ENCODE results near the gene PIP5K1C.
"Not testable (repeated sequence)": the region's sequence is repeated elsewhere in the genome, so short reads cannot be mapped to it uniquely, and the experiment has no call there.

Gene PIP5K1C

DNA sequence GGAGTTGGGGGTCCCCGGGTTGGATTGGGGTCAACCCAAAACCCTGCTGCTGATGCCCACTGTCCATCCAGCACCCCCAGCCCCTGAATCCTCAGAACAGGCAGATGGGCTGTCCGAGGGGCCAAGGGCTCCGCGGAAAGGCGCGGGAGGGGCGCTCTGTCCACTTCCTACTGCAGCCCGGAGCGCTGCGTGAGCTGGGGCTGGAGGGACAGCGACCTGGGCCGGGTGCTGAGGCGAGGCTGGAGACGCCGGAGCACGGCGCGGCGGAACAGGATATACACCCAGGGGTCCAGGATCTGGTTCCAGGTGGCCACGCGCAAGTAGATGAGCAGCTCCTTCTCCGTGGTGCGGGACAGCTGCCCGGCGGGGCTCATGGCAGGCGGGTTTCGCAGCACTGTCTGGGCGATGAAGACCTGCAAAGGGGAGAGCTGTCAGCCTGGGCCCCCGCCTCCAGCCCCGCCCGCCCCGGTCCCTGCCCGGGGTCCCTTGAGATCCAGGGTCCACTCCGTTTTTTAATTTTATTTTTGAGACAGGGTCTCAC is 104.7 kb downstream of the PIP5K1C start:
- Histone ChIP-seq H3K4me1 (ENCODE audit: control insufficient read depth, insufficient read depth, low read length) (no peaks in the 10 kb centered on the region), H3K9ac (ENCODE audit: low read length) (no peak overlapping the region), H3K27me3 (ENCODE audit: control insufficient read depth, insufficient read depth, low read length) (no peaks in the 10 kb centered on the region), H3K36me3 (ENCODE audit: control insufficient read depth, insufficient read depth, low read length) (no peaks in the 10 kb centered on the region), H3K4me3 (ENCODE audit: low read length) (no peak overlapping the region), H3K9me3 (ENCODE audit: control insufficient read depth, low read length) (no peaks in the 10 kb centered on the region)

DNA sequence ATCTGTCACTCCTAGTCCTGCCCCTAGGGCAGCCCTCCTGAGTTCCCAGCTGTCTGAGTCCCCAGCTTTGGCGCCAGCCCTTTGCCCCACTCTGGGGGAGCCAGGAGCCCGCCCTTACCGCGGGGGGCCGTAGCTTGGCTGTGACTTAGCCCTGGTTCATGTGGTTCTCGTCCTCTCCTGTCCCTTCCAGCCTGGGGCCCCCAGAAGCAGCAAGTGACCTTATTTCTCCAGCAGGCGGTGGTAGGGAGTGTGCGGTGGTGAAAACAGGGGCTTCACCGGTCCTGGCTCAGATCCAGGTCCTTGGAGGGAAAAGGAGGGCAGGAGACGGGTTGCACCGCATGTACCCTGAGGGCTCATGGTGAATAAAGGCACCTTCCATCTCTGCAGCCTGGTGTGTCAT is 107.1 kb downstream of the PIP5K1C start:
- H3K4me1 ChIP-seq (ENCODE audit: control insufficient read depth, insufficient read depth, low read length) = no peaks in the 10 kb centered on the region
- no peaks in the 10 kb centered on the region for H3K36me3 ChIP-seq (ENCODE audit: control insufficient read depth, insufficient read depth, low read length)
- no peak overlapping the region for H3K9ac ChIP-seq (ENCODE audit: low read length)
- no peaks in the 10 kb centered on the region for H3K9me3 ChIP-seq (ENCODE audit: control insufficient read depth, low read length)
- H3K27me3 ChIP-seq (ENCODE audit: control insufficient read depth, insufficient read depth, low read length) = no peaks in the 10 kb centered on the region
- no peak overlapping the region for H3K4me3 ChIP-seq (ENCODE audit: low read length)

DNA sequence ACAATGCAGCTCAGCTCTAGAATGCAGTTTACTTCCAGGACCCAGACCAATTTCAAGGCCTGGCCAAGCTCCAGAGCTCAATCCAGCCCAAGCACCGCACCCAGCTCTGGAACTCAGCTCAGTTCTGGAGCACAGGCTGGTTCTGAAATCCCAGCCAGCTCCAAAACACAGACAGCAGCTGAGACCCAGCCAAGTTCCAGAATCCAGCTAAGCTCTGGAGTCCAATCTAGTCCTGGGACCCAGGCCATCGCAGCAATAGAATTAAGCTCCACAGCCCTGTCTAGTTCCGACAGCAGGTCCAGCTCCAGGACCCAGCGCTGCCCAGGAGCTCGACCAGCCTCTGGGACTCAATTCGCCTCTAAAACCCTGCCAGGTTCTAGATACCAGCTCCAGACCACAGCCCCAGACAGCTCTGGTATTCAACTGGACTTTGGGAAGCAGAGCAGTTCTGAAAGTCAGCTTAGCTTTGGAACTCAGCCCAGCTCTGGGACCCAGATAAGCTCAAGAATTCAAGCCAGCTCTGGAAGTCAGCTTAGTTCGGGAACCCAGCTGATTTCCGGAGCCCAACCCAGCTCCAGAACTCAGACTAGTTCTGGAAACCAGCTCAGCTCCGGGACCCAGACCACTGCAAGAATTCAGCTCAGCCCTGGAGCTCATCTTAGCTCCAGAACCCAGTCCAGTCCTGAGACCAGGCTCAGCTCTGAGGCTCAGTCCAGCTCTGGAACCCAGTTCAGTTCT is 108.2 kb downstream of the PIP5K1C start:
- no peaks in the 10 kb centered on the region for H3K4me1 ChIP-seq (ENCODE audit: control insufficient read depth, insufficient read depth, low read length)
- H3K9ac ChIP-seq (ENCODE audit: low read length) = no peak overlapping the region
- no peak overlapping the region for H3K4me3 ChIP-seq (ENCODE audit: low read length)
- H3K36me3 ChIP-seq (ENCODE audit: control insufficient read depth, insufficient read depth, low read length) = no peaks in the 10 kb centered on the region
- no peaks in the 10 kb centered on the region for H3K9me3 ChIP-seq (ENCODE audit: control insufficient read depth, low read length)
- no peaks in the 10 kb centered on the region for H3K27me3 ChIP-seq (ENCODE audit: control insufficient read depth, insufficient read depth, low read length)

DNA sequence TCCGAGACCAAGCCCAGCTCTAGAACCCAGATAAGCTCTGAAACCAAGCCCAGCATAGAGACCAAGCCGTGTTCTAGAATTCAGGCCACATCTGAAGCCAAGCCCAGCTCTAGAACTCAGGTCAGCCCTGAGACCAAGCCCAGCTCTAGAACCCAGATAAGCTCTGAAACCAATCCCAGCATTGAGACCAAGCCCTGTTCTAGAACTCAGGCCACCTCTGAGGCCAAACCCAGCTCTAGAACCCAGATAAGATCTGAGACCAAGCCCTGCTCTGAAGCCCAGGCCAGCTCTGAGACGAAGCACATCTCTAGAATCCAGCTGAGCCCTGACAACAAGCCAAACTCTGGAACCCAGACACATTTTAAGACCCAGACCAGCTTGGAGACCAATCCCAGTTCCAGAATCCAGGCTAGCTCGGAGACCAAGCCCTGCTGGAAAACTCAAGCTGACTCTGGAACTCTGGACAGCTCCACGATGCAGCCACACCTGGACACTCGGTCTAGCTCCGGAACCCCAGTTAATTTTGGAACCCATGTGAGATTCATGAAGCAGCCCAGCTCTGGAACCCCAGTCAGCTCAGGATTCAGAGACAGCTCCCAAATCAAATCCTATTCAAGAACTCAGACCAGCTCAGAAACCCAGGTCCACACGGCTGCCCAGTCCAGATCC is 109.1 kb downstream of the PIP5K1C start:
- Histone ChIP-seq H3K36me3 (ENCODE audit: control insufficient read depth, insufficient read depth, low read length) (no peaks in the 10 kb centered on the region), H3K27me3 (ENCODE audit: control insufficient read depth, insufficient read depth, low read length) (peaks cover 3% of the 10 kb centered on the region), H3K4me1 (ENCODE audit: control insufficient read depth, insufficient read depth, low read length) (no peaks in the 10 kb centered on the region), H3K4me3 (ENCODE audit: low read length) (no peak overlapping the region), H3K9ac (ENCODE audit: low read length) (no peak overlapping the region), H3K9me3 (ENCODE audit: control insufficient read depth, low read length) (no peaks in the 10 kb centered on the region)

DNA sequence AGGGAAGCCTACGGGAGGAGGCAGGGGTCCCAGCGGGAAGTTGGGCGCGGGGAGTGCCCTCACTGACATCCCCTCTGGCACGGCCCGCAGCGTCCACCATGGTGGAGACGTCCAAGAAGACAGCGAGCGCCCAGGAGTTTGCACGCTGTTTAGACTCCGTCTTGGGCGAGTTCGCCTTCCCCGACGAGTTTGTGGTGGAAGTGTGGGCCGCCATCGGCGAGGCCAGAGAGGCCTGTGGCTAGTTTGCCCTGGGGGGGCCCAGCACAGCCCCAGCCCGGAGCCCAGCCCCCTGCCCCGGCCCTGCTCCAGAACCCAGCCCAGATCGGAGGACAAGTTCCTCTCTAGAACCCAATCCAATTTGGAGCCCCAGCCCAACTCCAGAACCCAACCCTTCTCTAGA is 110.3 kb downstream of the PIP5K1C start:
- H3K9ac ChIP-seq (ENCODE audit: low read length) = no peak overlapping the region

DNA sequence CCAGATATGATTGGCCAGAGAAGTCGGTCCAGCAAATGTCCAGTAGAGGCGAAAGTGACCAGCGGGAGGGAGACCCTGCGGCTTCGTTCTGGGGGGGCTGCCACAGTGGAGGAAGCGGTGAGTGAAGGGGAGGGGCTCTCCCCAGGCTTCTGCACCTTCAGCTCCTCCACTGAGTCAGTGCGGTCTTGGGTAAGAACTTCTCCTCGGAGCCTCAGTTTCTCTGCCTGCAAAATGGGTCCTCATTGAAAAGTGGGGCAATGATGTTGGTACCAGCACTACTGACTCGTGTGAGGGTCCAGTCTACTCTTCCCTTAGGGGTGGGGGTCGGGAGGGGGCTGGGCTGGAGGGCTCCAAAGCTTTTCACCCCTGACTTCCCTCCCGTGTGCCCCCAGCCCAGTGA is 110.8 kb downstream of the PIP5K1C start:
- H3K4me1 ChIP-seq (ENCODE audit: control insufficient read depth, insufficient read depth, low read length) = no peaks in the 10 kb centered on the region
- H3K9ac ChIP-seq (ENCODE audit: low read length) = no peak overlapping the region
- H3K4me3 ChIP-seq (ENCODE audit: low read length) = no peak overlapping the region
- H3K9me3 ChIP-seq (ENCODE audit: control insufficient read depth, low read length) = no peaks in the 10 kb centered on the region
- H3K27me3 ChIP-seq (ENCODE audit: control insufficient read depth, insufficient read depth, low read length) = peaks cover 15% of the 10 kb centered on the region
- H3K36me3 ChIP-seq (ENCODE audit: control insufficient read depth, insufficient read depth, low read length) = no peaks in the 10 kb centered on the region

More for the DNA sequence above, 110.3 kb downstream of the PIP5K1C start:
- no peaks in the 10 kb centered on the region for H3K36me3 ChIP-seq (ENCODE audit: control insufficient read depth, insufficient read depth, low read length)
- H3K4me1 ChIP-seq (ENCODE audit: control insufficient read depth, insufficient read depth, low read length) = no peaks in the 10 kb centered on the region
- peaks cover 15% of the 10 kb centered on the region for H3K27me3 ChIP-seq (ENCODE audit: control insufficient read depth, insufficient read depth, low read length)
- no peak overlapping the region for H3K4me3 ChIP-seq (ENCODE audit: low read length)
- no peaks in the 10 kb centered on the region for H3K9me3 ChIP-seq (ENCODE audit: control insufficient read depth, low read length)

DNA sequence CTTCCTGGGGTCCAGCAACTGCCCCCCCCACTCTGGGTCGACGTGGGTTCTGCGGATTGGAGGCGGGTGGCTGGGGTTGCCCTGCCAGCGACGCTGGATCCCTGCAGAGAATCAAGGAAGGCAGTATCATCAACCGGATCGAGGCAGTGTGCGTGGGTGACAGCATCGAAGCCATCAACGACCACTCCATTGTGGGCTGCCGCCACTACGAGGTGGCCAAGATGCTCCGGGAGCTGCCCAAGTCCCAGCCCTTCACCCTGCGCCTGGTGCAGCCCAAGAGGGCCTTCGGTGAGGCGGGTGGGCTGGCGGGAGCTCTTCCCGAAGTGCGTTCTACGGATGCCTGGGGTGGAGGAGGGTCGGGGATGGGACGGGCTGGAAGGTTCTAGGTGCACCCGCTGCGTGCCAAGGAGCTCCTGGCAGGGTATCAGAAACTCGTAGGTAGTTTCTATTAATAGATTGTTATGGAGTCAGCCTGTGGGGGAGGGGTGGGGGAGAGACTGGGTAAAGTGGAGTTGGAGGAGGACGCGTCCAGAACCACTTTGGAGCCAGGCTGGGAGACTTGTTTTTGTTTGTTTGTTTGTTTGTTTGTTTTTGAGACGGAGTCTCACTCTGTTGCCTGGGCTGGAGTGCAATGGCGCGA is 113.4 kb downstream of the PIP5K1C start:
- H3K9ac ChIP-seq (ENCODE audit: low read length) = no peak overlapping the region
- peaks cover 15% of the 10 kb centered on the region for H3K27me3 ChIP-seq (ENCODE audit: control insufficient read depth, insufficient read depth, low read length)
- H3K4me3 ChIP-seq (ENCODE audit: low read length) = no peak overlapping the region

DNA sequence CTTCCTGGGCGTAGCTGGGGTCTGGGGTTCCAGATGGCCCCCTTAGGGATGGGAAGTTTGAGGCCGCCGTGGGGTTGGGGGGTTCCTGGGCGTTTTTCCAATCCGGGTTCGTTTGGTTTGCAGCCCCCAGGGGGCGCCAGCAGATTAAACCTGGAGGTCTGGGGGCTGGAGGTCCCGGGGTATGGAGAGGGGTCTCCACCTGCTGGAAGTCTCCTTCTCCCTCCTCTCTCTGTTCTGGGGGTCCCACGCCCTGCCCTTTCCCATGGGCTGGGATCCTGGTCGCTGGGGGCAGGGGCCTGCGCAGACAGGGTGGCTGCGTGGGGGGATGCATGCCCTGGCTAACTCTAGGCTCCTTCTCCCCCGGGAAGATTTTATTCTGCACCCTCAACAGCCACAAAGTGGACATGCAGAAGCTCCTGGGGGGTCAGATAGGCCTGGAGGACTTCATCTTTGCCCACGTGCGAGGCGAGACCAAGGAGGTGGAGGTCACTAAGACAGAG is 114.1 kb downstream of the PIP5K1C start:
- H3K9ac ChIP-seq (ENCODE audit: low read length) = no peak overlapping the region
- H3K9me3 ChIP-seq (ENCODE audit: control insufficient read depth, low read length) = no peaks in the 10 kb centered on the region
- H3K4me1 ChIP-seq (ENCODE audit: control insufficient read depth, insufficient read depth, low read length) = no peaks in the 10 kb centered on the region
- H3K36me3 ChIP-seq (ENCODE audit: control insufficient read depth, insufficient read depth, low read length) = no peaks in the 10 kb centered on the region
- no peak overlapping the region for H3K4me3 ChIP-seq (ENCODE audit: low read length)
- H3K27me3 ChIP-seq (ENCODE audit: control insufficient read depth, insufficient read depth, low read length) = peaks cover 15% of the 10 kb centered on the region

More for the DNA sequence above, 113.4 kb downstream of the PIP5K1C start:
- H3K36me3 ChIP-seq (ENCODE audit: control insufficient read depth, insufficient read depth, low read length) = no peaks in the 10 kb centered on the region
- no peaks in the 10 kb centered on the region for H3K9me3 ChIP-seq (ENCODE audit: control insufficient read depth, low read length)
- no peaks in the 10 kb centered on the region for H3K4me1 ChIP-seq (ENCODE audit: control insufficient read depth, insufficient read depth, low read length)

DNA sequence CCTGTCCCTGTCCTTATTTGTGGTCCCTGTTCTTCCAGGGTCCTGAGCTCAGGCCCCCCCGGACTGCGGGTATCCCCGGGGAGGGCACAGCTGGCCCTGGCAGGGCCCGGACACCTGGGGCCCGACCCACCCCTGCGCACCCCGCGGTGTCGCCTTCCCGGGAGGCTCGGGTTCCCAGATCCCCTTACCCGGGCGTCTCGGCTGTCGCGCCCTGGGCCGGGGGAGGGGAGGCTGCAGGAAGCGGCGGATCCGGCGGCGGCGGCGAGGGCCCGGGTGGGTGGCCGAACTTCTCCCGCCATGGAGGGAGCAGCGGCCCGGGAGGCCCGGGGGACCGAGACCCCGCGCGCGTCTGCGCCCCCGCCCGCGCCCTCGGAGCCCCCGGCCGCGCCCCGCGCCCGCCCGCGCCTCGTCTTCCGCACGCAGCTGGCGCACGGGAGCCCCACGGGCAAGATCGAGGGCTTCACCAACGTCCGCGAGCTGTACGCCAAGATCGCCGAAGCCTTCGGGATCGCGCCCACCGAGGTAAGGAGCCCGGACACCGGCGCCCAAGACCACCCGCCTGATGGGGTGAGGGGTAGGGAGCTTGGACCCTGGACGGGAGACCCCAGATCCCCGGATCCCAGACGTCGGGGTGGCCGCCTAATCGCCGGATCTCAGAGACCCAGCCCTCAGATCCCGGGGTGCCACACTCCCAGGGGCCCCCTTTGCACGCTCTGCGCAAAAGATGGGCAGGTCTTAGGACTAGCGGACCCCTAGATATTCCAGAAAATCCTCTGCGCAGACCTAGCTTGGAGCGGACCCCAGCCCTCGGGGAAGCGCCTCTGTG is 114.8 kb downstream of the PIP5K1C start, which contains the start of gene GIPC3:
Gene GIPC3, plus strand, starts transcription at position 178 of the 826 bp plus-strand sequence. Its CDS starts 120 bp downstream, at position 298.
- H3K9ac ChIP-seq (ENCODE audit: low read length) = no peak within 1 kb of the TSS
- H3K4me3 ChIP-seq (ENCODE audit: low read length) = no peak within 1 kb of the TSS
- no peaks in the 10 kb centered on the region for H3K36me3 ChIP-seq (ENCODE audit: control insufficient read depth, insufficient read depth, low read length)

DNA sequence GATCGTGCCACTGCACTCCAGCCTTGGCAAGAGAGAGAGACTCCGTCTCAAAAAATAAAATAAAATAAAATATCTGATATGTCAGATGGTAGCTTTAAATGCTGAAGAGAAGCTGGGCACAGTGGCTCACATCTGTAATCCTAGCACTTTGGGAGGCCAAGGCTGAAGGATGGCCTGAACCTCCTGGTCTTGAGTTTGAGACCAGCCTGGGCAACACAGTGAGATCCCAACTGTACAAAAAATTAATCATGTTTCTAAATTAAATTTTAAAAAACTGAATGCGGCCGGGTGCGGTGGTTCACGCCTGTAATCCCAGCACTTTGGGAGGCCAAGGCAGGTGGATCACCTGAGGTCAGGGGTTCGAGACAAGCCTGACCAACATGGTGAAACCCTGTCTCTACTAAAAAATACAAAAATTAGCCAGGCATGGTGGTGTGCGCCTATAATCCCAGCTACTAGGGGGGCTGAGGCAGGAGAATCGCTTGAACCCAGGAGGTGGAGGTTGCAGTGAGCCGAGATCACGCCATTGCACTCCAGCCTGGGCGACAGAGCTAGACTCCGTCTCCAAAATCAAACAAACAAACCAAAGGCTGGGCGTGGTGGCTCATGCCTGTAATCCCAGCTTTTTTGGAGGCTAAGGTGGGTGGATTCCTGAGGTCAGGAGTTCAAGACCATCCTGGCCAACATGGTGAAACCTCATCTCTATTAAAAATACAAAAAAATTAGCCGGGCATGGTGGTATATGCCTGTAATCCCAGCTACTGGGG is 116.0 kb downstream of the PIP5K1C start:
- H3K27me3 ChIP-seq (ENCODE audit: control insufficient read depth, insufficient read depth, low read length) = peaks cover 15% of the 10 kb centered on the region
- not testable (repeated sequence) for H3K36me3 ChIP-seq (ENCODE audit: control insufficient read depth, insufficient read depth, low read length); H3K4me1 ChIP-seq (ENCODE audit: control insufficient read depth, insufficient read depth, low read length); H3K9ac ChIP-seq (ENCODE audit: low read length); H3K9me3 ChIP-seq (ENCODE audit: control insufficient read depth, low read length); H3K4me3 ChIP-seq (ENCODE audit: low read length)

More for the DNA sequence above, 114.8 kb downstream of the PIP5K1C start, which contains the start of gene GIPC3:
- H3K9me3 ChIP-seq (ENCODE audit: control insufficient read depth, low read length) = no peaks in the 10 kb centered on the region
- peaks cover 15% of the 10 kb centered on the region for H3K27me3 ChIP-seq (ENCODE audit: control insufficient read depth, insufficient read depth, low read length)
- no peaks in the 10 kb centered on the region for H3K4me1 ChIP-seq (ENCODE audit: control insufficient read depth, insufficient read depth, low read length)

DNA sequence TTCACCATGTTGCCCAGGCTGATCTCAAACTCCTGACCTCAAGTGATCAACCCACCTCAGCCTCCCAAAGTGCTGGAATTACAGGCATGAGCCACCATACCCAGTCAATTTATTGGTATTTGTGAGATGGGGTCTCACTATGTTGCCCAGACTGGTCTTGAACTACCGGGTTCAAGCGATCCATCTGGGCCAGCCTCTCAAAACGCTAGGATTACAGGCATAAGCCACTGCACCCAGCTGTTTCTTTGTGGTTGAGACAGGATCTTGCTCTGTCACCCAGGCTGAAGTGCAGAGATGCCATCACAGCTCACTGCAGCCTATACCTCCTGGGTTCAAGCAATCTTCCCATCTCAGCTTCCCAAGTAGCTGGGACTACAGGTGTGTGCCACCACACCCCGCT is 118.5 kb downstream of the PIP5K1C start:
- H3K9ac ChIP-seq (ENCODE audit: low read length); H3K4me1 ChIP-seq (ENCODE audit: control insufficient read depth, insufficient read depth, low read length); H3K36me3 ChIP-seq (ENCODE audit: control insufficient read depth, insufficient read depth, low read length); H3K4me3 ChIP-seq (ENCODE audit: low read length); H3K9me3 ChIP-seq (ENCODE audit: control insufficient read depth, low read length): not testable (repeated sequence)
- peaks cover 15% of the 10 kb centered on the region for H3K27me3 ChIP-seq (ENCODE audit: control insufficient read depth, insufficient read depth, low read length)

All from mucosa of stomach (tissue), 1 donor.